GM19468 (cell line): ENCODE data around the gene IKZF1.
A peak's percentile ranks its signal among the peaks of the same experiment; 100 is the strongest.

Experiments used
- ATAC-seq: cut with Tn5 transposase; IDR thresholded peaks from one replicate; pipeline ENCODE4 v1.9.1; 2021; ENCODE audit warnings: mild to moderate bottlenecking, moderate library complexity, moderate number of reproducible peaks; ENCODE audit not compliant: unreplicated experiment; ENCODE audit errors: extremely low read depth

Gene IKZF1

DNA sequence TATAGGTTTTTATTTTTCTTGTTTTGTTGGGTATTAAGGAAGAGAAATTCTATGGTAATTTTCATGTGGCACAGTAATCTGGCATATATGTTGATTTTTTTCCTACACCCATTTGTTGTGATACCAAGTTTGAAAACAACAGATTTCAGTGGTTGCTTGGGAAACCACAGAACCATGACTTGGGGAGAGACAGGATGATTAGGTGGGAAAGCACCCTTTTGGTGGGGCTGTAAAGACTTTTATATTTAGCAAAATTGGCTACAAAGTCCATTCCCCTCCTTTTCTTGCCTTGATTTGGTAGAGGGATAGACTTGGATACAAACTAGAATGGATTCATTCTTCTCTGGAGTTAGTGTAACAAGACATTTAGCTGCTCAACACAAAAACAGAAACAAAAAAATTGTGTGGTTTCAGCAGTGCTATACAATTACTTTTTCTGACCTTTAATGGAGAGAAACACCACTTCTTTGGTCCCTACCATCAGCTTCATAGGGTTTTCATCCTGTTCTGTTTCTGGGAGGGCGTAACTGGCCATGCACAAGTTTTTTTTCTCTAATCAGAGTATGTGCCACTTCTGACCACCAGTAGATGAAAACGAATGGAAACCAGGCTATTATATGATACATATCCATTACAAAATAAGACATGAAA, 92.9 kb downstream of the IKZF1 start:
- ATAC-seq = no peak

DNA sequence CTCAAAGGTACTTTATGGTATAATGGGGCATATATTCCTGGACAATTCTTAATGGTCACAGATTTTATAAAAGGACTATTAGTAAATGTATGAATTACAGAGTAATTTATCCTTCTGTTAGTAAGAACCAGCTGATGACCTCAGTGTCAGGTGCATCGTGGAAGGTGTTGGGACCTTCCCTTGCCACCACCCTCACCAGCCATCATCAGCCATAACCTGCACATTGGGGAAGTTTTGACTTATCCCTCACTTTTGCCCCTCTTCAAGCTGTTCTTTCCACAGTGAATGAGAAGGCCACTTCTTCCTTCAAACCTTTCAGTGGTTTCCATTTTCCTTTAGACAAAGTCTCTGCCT, 93.4 kb downstream of the IKZF1 start:
- no peak for ATAC-seq

GRCh38 chr7:50399206-50399605, 94.7 kb downstream of the IKZF1 start:
- no peak for ATAC-seq

- no peak for ATAC-seq
Observed at GRCh38 chr7:50399635-50400034, 95.1 kb downstream of the IKZF1 start.

GRCh38 chr7:50400114-50400513, 95.6 kb downstream of the IKZF1 start:
- no peak for ATAC-seq

DNA sequence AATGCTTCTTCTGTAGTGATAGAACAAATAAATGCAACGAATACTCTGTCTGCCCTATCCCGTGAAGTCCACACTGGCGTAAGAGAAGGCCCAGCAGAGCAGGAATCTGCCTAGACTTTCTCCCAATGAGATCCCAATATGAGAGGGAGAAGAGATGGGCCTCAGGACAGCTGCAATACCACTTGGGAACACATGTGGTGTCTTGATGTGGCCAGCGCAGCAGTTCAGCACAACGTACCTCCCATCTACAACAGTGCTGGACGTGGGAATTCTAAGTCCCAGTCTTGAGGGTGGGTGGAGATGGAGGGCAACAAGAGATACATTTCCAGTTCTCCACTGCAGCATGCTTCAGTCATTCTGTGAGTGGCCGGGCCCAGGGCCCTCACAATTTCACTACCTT, 99.9 kb downstream of the IKZF1 start:
- no peak for ATAC-seq

GRCh38 chr7:50405221-50405620, 100.7 kb downstream of the IKZF1 start:
- ATAC-seq = no peak

DNA sequence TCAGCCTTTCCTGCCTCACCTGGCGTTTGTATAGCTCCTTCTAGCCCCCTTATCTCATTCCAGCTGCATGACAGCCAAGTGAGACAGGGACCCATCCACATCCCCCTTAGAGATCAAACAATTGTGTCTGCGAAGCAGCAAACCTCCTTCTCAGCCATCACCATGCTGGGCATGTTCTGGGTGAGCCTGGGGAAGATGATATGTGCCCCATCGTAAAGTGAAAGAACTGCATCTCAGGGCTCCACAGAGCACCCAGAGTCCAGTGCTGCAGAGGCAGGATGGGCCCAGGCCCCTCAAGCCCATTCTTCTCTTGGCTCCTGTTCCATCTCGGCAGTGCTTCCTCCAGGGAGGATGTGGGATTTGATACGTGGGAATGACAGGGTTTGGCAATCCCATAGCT, 102.4 kb downstream of the IKZF1 start:
- ATAC-seq = no peak

DNA sequence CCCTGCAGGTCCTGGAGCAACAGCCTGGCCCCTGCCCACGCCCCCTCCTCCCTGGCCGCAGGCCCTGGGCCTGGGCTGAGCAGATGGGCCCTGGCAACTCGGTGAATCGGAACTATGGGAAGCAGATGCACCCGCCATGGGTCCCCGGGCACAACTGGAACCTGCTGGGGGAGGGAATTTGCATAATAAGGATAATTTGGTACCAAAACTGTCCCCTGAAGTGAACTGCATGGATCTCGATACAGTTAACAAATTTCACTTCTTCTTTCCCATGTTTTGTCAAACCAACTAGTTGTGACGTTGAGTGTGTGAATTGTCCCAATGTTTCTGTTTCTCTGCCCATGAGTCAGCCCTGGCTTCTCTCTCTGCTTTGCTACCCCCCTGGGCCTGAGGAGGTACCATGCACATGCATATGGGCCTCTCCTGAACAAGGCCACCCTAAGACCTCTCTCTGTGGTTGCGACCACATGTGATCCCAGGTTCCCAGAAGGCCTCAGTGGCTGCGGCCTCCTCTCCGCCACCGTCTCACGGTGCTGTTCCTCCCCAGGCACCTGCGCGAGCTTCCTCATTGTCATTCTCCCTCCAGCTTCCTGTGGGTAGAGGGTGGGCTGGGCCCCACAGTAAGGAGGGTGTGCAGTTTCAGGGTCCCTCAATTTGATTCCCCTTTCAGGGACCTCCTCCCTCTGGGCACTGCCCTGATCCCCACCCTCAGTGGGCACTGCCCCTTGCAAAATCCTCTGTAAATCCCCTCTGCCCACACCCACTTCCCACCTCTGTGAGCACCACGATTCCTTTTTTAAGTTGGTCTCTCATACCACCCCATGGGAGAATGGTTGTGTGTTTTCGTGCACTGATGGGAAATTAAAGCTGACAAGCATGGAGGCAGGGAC, 105.6 kb downstream of the IKZF1 start:
- ATAC-seq = peak; percentile 51

GRCh38 chr7:50411332-50411731, 106.8 kb downstream of the IKZF1 start:
- no peak for ATAC-seq

DNA sequence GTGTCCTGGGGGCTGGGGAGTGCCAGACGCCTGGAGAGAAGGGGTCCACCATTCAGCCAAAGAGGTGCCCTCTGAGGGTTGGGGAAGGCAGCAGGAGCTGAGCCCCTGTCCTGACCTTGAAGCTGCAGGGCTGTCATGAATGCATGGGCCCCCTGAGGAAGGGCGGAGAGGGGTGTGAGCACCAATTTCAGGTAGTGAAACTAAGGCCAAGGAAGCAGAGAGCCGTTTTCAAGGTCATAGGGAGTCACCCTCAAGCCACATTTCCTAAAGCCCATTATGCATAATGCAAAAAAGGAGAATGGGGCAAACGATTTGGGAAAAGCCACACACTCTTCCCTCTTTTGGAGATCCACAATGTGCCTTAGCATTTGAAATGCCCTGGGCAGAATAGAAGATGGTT, 108.5 kb downstream of the IKZF1 start:
- no peak for ATAC-seq

DNA sequence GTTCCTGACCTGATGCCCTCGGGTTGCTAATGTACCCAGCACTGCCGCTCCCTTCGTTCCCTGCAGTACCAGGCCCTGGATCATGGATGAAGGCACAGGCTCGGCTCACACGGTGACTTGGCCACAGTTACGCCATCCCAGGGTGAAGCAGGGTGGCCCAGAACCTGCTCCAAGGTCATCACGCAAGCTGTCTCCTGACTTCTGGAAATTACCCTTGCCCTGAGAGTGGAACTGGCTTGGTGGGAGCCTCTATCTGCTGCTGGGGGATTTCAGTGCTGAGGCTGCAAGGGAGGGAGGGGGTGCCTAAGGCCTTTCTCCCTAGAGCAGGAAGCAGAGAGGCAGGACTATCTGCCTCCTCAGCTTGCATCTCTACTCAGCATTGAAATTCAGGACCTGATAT, 109.0 kb downstream of the IKZF1 start:
- no peak for ATAC-seq

DNA sequence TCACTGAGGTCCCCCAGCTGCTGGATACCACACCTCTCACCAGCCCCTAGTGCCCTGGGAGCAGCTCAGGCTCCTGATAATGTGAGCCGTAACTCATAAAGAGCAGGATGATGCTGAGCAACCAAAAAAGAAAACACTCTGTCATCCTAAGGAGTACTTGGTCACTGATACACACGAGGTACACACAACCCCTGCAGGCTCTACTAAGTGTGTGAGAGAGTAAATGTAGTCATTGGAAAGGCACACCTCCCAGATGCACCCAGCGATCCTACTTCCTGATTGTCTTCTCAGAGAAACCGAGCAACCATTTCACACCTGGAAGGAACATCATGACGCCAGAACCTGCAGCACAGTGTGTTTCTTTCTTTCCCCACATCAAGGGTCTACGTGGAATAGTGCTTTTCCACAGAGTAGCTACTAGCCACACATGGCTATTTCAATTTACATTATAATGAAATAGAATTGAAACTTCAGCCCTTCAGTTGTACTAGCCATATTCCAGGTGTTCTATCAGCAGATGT, 111.4 kb downstream of the IKZF1 start:
- ATAC-seq = no peak

- peak; percentile 81 for ATAC-seq
Observed at GRCh38 chr7:50416527-50417182, 112.1 kb downstream of the IKZF1 start.

- ATAC-seq = peak; percentile 72
Observed at GRCh38 chr7:50418086-50418515, 113.6 kb downstream of the IKZF1 start.

- no peak for ATAC-seq
Observed at GRCh38 chr7:50418526-50419290, 114.2 kb downstream of the IKZF1 start.

- no peak for ATAC-seq
Observed at GRCh38 chr7:50421043-50421442, 116.5 kb downstream of the IKZF1 start.

GRCh38 chr7:50422858-50423257, 118.3 kb downstream of the IKZF1 start:
- no peak for ATAC-seq

DNA sequence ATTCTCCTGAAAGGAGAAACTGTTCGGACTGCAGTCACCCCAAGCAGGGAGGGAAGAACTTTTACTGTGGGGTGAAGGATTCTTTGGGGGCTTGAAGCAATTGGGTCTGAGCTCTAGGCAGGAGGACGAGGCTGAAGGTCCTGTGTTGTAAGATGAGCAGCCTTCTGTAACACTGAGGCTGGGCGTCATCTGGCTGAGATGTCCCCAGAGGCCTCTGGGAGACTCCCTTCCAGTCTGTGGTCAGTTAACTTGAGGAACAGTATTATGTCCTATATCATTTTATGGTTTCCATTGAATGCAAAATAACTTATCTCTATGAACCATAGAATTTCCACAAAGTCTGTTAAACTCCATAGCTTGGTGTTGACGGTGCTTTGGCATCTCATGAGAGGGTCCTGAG, 119.3 kb downstream of the IKZF1 start:
- ATAC-seq = no peak

DNA sequence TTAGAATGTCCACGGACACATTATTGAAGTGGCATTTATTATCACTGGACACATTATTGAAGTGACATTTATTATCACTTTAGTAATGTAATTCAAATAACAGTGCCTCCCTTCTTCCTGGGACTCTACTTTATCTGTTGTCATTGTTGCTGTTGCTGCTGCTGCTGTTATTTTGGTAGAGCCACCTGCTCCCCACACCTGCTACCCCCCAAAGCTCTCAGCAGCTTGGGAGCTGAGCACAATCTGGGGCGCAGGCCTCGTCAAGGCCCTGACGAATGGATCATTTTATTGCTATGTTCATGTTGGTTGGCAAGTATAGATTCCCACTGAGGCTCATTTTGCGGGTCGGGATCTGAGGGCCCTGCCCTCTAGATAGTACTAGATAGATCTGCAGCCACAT, 120.8 kb downstream of the IKZF1 start:
- no peak for ATAC-seq
